IMR-90 (cell line): Measurements from ENCODE around the gene ITPKA. TPM values are rescaled to one million over a fixed set of nuclear protein-coding genes. Genes with fewer than 3 reads are reported as not detected.

Experiments used
- ATAC-seq: fragments of 200-7000 bp; cut with Tn5 transposase; 2 replicates; pipeline ENCODE4 v1.9.1; 2020; ENCODE audit warnings: low read depth, mild to moderate bottlenecking, moderate library complexity
- BruUV-seq: library from RNA; stranded (reverse); fragments of 400-500 nt; replicated peaks from 2 replicates; lab custom pipeline; 2021; lab: Mats Ljungman, UMichigan
- CTCF ChIA-PET: fragments of 300-600 bp; formaldehyde crosslinking; extraction: SDS; loops from one replicate; lab custom pipeline; 2021; ENCODE audit warnings: antibody characterized with exemption; lab: Yijun Ruan, JAX
- POLR2A ChIA-PET: fragments of 300-600 bp; sonication (Branson Sonifier 250); formaldehyde crosslinking; loops from one replicate; lab custom pipeline; 2022; ENCODE audit warnings: antibody characterized with exemption; ENCODE audit not compliant: unreplicated experiment; lab: Charles Lee
- DNase-seq: peaks from one replicate; pipeline ENCODE4 v3.0.0; 2013
- H2AFZ ChIP-seq: replicated peaks from 2 replicates; pipeline ENCODE3; 2013; ENCODE audit warnings: low read length, mild to moderate bottlenecking; ENCODE audit not compliant: poor library complexity
- H2AK5ac ChIP-seq: 2 replicates; pipeline ENCODE4 v1.6.1; 2013; ENCODE audit warnings: low read depth, low read length, inconsistent platforms
- H2AK9ac ChIP-seq: replicated peaks from 2 replicates; pipeline ENCODE3; 2013; ENCODE audit warnings: mild to moderate bottlenecking, low read depth, low read length, moderate library complexity; ENCODE audit not compliant: poor library complexity
- H2BK120ac ChIP-seq: 2 replicates; pipeline ENCODE4 v1.6.1; 2013; ENCODE audit warnings: low read depth, low read length, inconsistent platforms
- H2BK15ac ChIP-seq: 3 replicates; pipeline ENCODE4 v1.6.1; 2013; ENCODE audit warnings: low read depth, low read length, inconsistent platforms
- H2BK20ac ChIP-seq: 2 replicates; pipeline ENCODE4 v1.6.1; 2013; ENCODE audit warnings: low read depth, mild to moderate bottlenecking, inconsistent platforms, low read length, moderate library complexity
- H2BK5ac ChIP-seq: 2 replicates; pipeline ENCODE4 v1.6.1; 2013; ENCODE audit warnings: mild to moderate bottlenecking, low read depth, low read length, inconsistent platforms; ENCODE audit not compliant: poor library complexity, severe bottlenecking
- H3K14ac ChIP-seq: replicated peaks from 2 replicates; pipeline ENCODE4 v1.6.1; 2013; ENCODE audit warnings: low read depth, low read length, inconsistent platforms
- H3K18ac ChIP-seq: 2 replicates; pipeline ENCODE4 v1.6.1; 2013; ENCODE audit warnings: low read depth, low read length, control low read depth
- H3K23ac ChIP-seq: 2 replicates; pipeline ENCODE4 v1.6.1; 2013; ENCODE audit warnings: low read depth, low read length, inconsistent platforms
- H3K27ac ChIP-seq: 2 replicates; pipeline ENCODE4 v1.5.1; 2013; ENCODE audit warnings: mild to moderate bottlenecking, control low read depth, low read length; ENCODE audit not compliant: insufficient read depth
- H3K27me3 ChIP-seq: 2 replicates; pipeline ENCODE4 v1.6.1; 2013; ENCODE audit warnings: low read length; ENCODE audit not compliant: control insufficient read depth, insufficient read depth
- H3K36me3 ChIP-seq: 2 replicates; pipeline ENCODE4 v1.6.1; 2013; ENCODE audit warnings: low read length, mixed read lengths; ENCODE audit not compliant: control insufficient read depth, insufficient read depth
- H3K4ac ChIP-seq: 2 replicates; pipeline ENCODE4 v1.6.1; 2013; ENCODE audit warnings: low read depth, low read length, inconsistent platforms
- H3K4me1 ChIP-seq: 2 replicates; pipeline ENCODE4 v1.6.1; 2013; ENCODE audit warnings: low read length, mixed read lengths; ENCODE audit not compliant: control insufficient read depth, insufficient read depth
- H3K4me2 ChIP-seq: 2 replicates; pipeline ENCODE4 v1.6.1; 2013; ENCODE audit warnings: low read depth, mild to moderate bottlenecking, control low read depth, low read length, moderate library complexity
- H3K4me3 ChIP-seq: 2 replicates; pipeline ENCODE4 v1.5.1; 2013; ENCODE audit warnings: low read depth, mild to moderate bottlenecking, control low read depth, low read length, moderate library complexity; ENCODE audit not compliant: insufficient read depth
- H3K56ac ChIP-seq: 2 replicates; pipeline ENCODE4 v1.6.1; 2013; ENCODE audit warnings: low read length, inconsistent platforms; ENCODE audit not compliant: insufficient read depth; ENCODE audit errors: extremely low read depth
- H3K79me1 ChIP-seq, 2 experiments: 2 replicates each; pipeline ENCODE4 v1.6.1; 2013; ENCODE audit warnings: low read length in 2 of 2, inconsistent platforms in 1 of 2, low read depth in 1 of 2
- H3K9ac ChIP-seq: 2 replicates; pipeline ENCODE4 v1.6.1; 2013; ENCODE audit warnings: low read depth, low read length, control low read depth
- H3K9me1 ChIP-seq: 2 replicates; pipeline ENCODE4 v1.6.1; 2013; ENCODE audit warnings: low read length, inconsistent platforms; ENCODE audit not compliant: insufficient read depth
- H3K9me3 ChIP-seq: 2 replicates; pipeline ENCODE4 v1.6.1; 2013; ENCODE audit warnings: low read length; ENCODE audit not compliant: control insufficient read depth, insufficient read depth
- H4K20me1 ChIP-seq: 2 replicates; pipeline ENCODE4 v1.6.1; 2013; ENCODE audit warnings: low read length, inconsistent platforms; ENCODE audit not compliant: insufficient read depth
- H4K5ac ChIP-seq: 2 replicates; pipeline ENCODE4 v1.6.1; 2013; ENCODE audit warnings: mild to moderate bottlenecking, low read depth, low read length, control low read depth
- H4K8ac ChIP-seq, 2 experiments: 2 replicates each; pipeline ENCODE4 v1.6.1; 2013; ENCODE audit warnings: low read depth in 2 of 2, low read length in 2 of 2, control low read depth in 1 of 2, inconsistent platforms in 1 of 2
- H4K91ac ChIP-seq: 2 replicates; pipeline ENCODE4 v1.6.1; 2013; ENCODE audit warnings: low read depth, low read length, inconsistent platforms; ENCODE audit not compliant: insufficient read depth
- dilution Hi-C: fragments of 300-500 bp; cut with HindIII; formaldehyde crosslinking; loops from one replicate; pipeline ENCODE4 v1.14.3; 2018; ENCODE audit warnings: low sequenced_read_pairs; ENCODE audit not compliant: unreplicated experiment
- in situ Hi-C: fragments of 300-500 bp; cut with MboI; formaldehyde crosslinking; loops from 3 replicates; pipeline ENCODE4 v1.14.3; 2019; ENCODE audit warnings: low sequenced_read_pairs, inconsistent platforms, mixed read lengths
- intact Hi-C: fragments of 100-400 bp; cut with micrococcal nuclease; formaldehyde crosslinking; loops from 2 replicates; pipeline ENCODE4 v1.10.0; 2022
- polyA plus RNA-seq, 3 experiments: library from polyadenylated mRNA; depleted of rRNA; stranded (reverse); fragments of >200 nt; gene quantifications; 2 replicates each; pipeline ENCODE4 v1.2.3, GENCODE V29; 2012; ENCODE audit warnings: low replicate concordance in 1 of 3
- total RNA-seq: library from RNA; depleted of rRNA; stranded (reverse); fragments of >200 nt; gene quantifications from 2 replicates; pipeline ENCODE4 v1.2.3, GENCODE V29; 2012
- TF ChIP-seq, protein P1 (sequence below): fragments of 150-350 bp; IDR thresholded peaks from 2 replicates; pipeline ENCODE4 v1.6.1; 2016; ENCODE audit warnings: low read depth, mild to moderate bottlenecking, low read length, moderate library complexity, borderline replicate concordance
- TF ChIP-seq, protein P2 (sequence below): conservative IDR thresholded peaks from 2 replicates; pipeline ENCODE4 v1.5.1; 2012; ENCODE audit warnings: mild to moderate bottlenecking, low read depth, low read length, improper control_type of control experiment

Gene ITPKA
- total and polyA plus RNA-seq, 2 of the 4 experiments (the other 2 are of a cell fraction), result 1.1 to 1.8 TPM

DNA sequence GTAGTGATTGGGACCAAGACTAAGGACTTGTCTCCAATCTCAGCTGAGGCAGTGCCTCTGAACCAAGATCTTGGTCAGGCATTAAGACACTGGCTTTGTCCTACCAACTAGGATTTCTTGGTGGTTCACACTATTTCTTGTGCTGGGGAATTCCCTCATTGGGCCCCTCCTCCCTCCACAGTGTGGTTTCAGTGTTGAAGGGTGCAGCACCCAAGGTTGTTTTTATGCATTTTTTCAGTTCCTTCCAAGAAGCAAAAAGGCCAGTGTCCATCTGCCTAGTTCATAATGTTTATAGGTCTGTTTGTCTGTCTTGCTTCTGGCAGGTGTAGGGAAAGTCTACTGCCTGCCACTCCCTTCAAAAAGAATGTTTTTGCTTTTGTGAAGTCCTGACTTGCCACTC lies 10.6 kb upstream of the ITPKA start:
- Histone ChIP-seq H4K8ac (no peak overlapping the region), H3K18ac (no peak overlapping the region), H3K27me3 (no peaks in the 10 kb centered on the region), H3K4me3 (no peak overlapping the region), H3K27ac (no peak overlapping the region), H2BK5ac (no peak overlapping the region), H2AK5ac (no peak overlapping the region), H2BK120ac (no peak overlapping the region), H2BK15ac (no peak overlapping the region), H3K79me1 (peaks cover 4 to 21% of the 10 kb centered on the region in 2 experiments; a peak in 2 of 4 replicates), H4K91ac (no peak overlapping the region), H3K4me1 (no peaks in the 10 kb centered on the region), H3K14ac (no peak overlapping the region), H3K4me2 (no peak overlapping the region), H3K36me3 (peaks cover 33% of the 10 kb centered on the region), H2AK9ac (no peak overlapping the region), H3K9me3 (no peaks in the 10 kb centered on the region), H3K9me1 (peaks cover 28% of the 10 kb centered on the region), H2AFZ (no peak overlapping the region), H3K4ac (no peak overlapping the region), H3K9ac (no peak overlapping the region), H4K5ac (no peak overlapping the region), H3K56ac (no peak overlapping the region), H3K23ac (no peak overlapping the region), H2BK20ac (no peak overlapping the region), H4K20me1 (no peaks in the 10 kb centered on the region)
- ChIA-PET CTCF (no interaction called here), POLR2A (no interaction called here)
- DNase-seq, result no peak
- no TSS peak for BruUV-seq
- no peak for ATAC-seq
- dilution Hi-C loops (no loop called here), in situ Hi-C loops (no loop called here), intact Hi-C loops (no loop called here)
- TF ChIP-seq, protein P1, sequence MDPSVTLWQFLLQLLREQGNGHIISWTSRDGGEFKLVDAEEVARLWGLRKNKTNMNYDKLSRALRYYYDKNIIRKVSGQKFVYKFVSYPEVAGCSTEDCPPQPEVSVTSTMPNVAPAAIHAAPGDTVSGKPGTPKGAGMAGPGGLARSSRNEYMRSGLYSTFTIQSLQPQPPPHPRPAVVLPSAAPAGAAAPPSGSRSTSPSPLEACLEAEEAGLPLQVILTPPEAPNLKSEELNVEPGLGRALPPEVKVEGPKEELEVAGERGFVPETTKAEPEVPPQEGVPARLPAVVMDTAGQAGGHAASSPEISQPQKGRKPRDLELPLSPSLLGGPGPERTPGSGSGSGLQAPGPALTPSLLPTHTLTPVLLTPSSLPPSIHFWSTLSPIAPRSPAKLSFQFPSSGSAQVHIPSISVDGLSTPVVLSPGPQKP, result no peak
- TF ChIP-seq, protein P2, sequence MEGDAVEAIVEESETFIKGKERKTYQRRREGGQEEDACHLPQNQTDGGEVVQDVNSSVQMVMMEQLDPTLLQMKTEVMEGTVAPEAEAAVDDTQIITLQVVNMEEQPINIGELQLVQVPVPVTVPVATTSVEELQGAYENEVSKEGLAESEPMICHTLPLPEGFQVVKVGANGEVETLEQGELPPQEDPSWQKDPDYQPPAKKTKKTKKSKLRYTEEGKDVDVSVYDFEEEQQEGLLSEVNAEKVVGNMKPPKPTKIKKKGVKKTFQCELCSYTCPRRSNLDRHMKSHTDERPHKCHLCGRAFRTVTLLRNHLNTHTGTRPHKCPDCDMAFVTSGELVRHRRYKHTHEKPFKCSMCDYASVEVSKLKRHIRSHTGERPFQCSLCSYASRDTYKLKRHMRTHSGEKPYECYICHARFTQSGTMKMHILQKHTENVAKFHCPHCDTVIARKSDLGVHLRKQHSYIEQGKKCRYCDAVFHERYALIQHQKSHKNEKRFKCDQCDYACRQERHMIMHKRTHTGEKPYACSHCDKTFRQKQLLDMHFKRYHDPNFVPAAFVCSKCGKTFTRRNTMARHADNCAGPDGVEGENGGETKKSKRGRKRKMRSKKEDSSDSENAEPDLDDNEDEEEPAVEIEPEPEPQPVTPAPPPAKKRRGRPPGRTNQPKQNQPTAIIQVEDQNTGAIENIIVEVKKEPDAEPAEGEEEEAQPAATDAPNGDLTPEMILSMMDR, result no peak
